CD14-positive monocyte (primary cell): ENCODE measurements around the gene DENR. TPM values are rescaled to one million over a fixed set of nuclear protein-coding genes. Genes with fewer than 3 reads are reported as not detected.
"Not testable (repeated sequence)": the region's sequence is repeated elsewhere in the genome, so short reads cannot be mapped to it uniquely, and the experiment has no call there.

Experiments
- DNase-seq, 3 donors: peaks; one replicate each; pipeline ENCODE4 v3.0.0-alpha.2; 2011 to 2022
- H2AFZ ChIP-seq: 2 replicates; pipeline ENCODE4 v1.6.0; 2012; ENCODE audit warnings: mild to moderate bottlenecking, low read depth, low read length, inconsistent platforms; ENCODE audit not compliant: insufficient read depth, poor library complexity, severe bottlenecking
- H3K27ac ChIP-seq, 2 donors: 1 replicate in 1 of 2; 2 replicates in 1 of 2; pipeline ENCODE4 v1.5.1; 2012 to 2013; ENCODE audit warnings: low read length in 2 of 2, control low read depth in 1 of 2, inconsistent platforms in 1 of 2, low read depth in 1 of 2, mild to moderate bottlenecking in 1 of 2
- H3K27me3 ChIP-seq, 2 donors: one replicate each; pipeline versions ENCODE4 v1.6.0 to v1.6.1; 2011 to 2013; ENCODE audit warnings: low read length in 2 of 2; ENCODE audit not compliant: control insufficient read depth in 2 of 2, insufficient read depth in 2 of 2
- H3K36me3 ChIP-seq, 2 donors: replicated peaks in 1 of 2; 1 replicate in 1 of 2; 2 replicates in 1 of 2; pipeline versions ENCODE4 v1.5.1 to v1.6.1; 2012 to 2013; ENCODE audit warnings: low read length in 2 of 2, control low read depth in 1 of 2, inconsistent platforms in 1 of 2, mild to moderate bottlenecking in 1 of 2; ENCODE audit not compliant: insufficient read depth in 2 of 2, control insufficient read depth in 1 of 2
- H3K4me1 ChIP-seq, 2 donors: 1 replicate in 1 of 2; 2 replicates in 1 of 2; pipeline versions ENCODE4 v1.5.1 to v1.6.1; 2012 to 2013; ENCODE audit warnings: low read length in 2 of 2, control low read depth in 1 of 2, inconsistent platforms in 1 of 2, mild to moderate bottlenecking in 1 of 2, moderate library complexity in 1 of 2; ENCODE audit not compliant: insufficient read depth in 2 of 2, control insufficient read depth in 1 of 2
- H3K4me2 ChIP-seq: replicated peaks from 2 replicates; pipeline ENCODE3; 2012; ENCODE audit warnings: low read length, moderate library complexity, mild to moderate bottlenecking; ENCODE audit not compliant: poor library complexity, severe bottlenecking; ENCODE audit errors: extremely low read depth
- H3K4me3 ChIP-seq, 3 experiments: fragments of 200-600 bp in 1 of 3; sonication (generic) in 1 of 3; replicated peaks in 1 of 3; 1 replicate in 2 of 3; 2 replicates in 1 of 3; pipeline ENCODE4 v1.5.1; 2011 to 2013; ENCODE audit warnings: low read length in 3 of 3, mild to moderate bottlenecking in 3 of 3, control low read depth in 2 of 3, low read depth in 2 of 3, inconsistent platforms in 1 of 3, moderate library complexity in 1 of 3
- H3K79me2 ChIP-seq: 2 replicates; pipeline ENCODE4 v1.6.0; 2012; ENCODE audit warnings: mild to moderate bottlenecking, control low read depth, inconsistent platforms, low read length, moderate library complexity; ENCODE audit not compliant: insufficient read depth
- H3K9ac ChIP-seq: 2 replicates; pipeline ENCODE4 v1.6.0; 2017; ENCODE audit warnings: low read length, mild to moderate bottlenecking; ENCODE audit not compliant: insufficient read depth, poor library complexity, severe bottlenecking
- H3K9me3 ChIP-seq, 2 donors: replicated peaks in 1 of 2; 1 replicate in 1 of 2; 2 replicates in 1 of 2; pipeline versions ENCODE4 v1.5.1 to v1.6.1; 2012 to 2013; ENCODE audit warnings: low read length in 2 of 2, control low read depth in 1 of 2; ENCODE audit not compliant: control insufficient read depth in 1 of 2, insufficient read depth in 1 of 2
- H4K20me1 ChIP-seq: 2 replicates; pipeline ENCODE4 v1.6.0; 2012; ENCODE audit warnings: mild to moderate bottlenecking, low read length, control low read depth, moderate library complexity; ENCODE audit not compliant: insufficient read depth
- H3K27ac Mint-ChIP-seq, 7 donors: one replicate each; pipeline ENCODE4 v1.8.0; 2020; ENCODE audit warnings: mild to moderate bottlenecking in 7 of 7, mixed read lengths in 7 of 7, moderate library complexity in 6 of 7, inconsistent platforms in 2 of 7
- H3K27me3 Mint-ChIP-seq, 3 donors: one replicate each; pipeline ENCODE4 v1.8.0; 2021 to 2022; ENCODE audit warnings: low read depth in 3 of 3, mild to moderate bottlenecking in 3 of 3, mixed read lengths in 3 of 3, moderate library complexity in 3 of 3, inconsistent platforms in 1 of 3
- H3K36me3 Mint-ChIP-seq, 2 donors: one replicate each; pipeline ENCODE4 v1.8.0; 2020; ENCODE audit warnings: mixed read lengths in 2 of 2, inconsistent platforms in 1 of 2, mild to moderate bottlenecking in 1 of 2
- H3K4me1 Mint-ChIP-seq: one replicate; pipeline ENCODE4 v1.8.0; 2020; ENCODE audit warnings: mild to moderate bottlenecking, mixed read lengths
- H3K4me3 Mint-ChIP-seq, 2 donors: one replicate each; pipeline ENCODE4 v1.8.0; 2020; ENCODE audit warnings: mild to moderate bottlenecking in 2 of 2, mixed read lengths in 2 of 2, moderate library complexity in 1 of 2
- H3K9me3 Mint-ChIP-seq, 7 donors: one replicate each; pipeline ENCODE4 v1.8.0; 2020 to 2022; ENCODE audit warnings: mixed read lengths in 7 of 7, mild to moderate bottlenecking in 6 of 7, moderate library complexity in 6 of 7, inconsistent platforms in 2 of 7
- whole genome bisulfite sequencing: methylation state at CpG from one replicate; pipeline ENCODE4 v1.1.5; 2013; ENCODE audit warnings: missing lambda C conversion rate; ENCODE audit not compliant: insufficient coverage; 5-methylcytosine and 5-hydroxymethylcytosine counted together
- intact Hi-C, 2 donors: fragments of 100-400 bp; cut with micrococcal nuclease; formaldehyde crosslinking; loops; one replicate each; pipeline versions ENCODE4 v1.15.0 to v1.15.1; 2023
- polyA plus RNA-seq, 3 donors: library from polyadenylated mRNA; depleted of rRNA in 1 of 3; unstranded in 2 of 3; stranded (reverse) in 1 of 3; fragments of 300-500 nt in 2 of 3; fragments of >200 nt in 1 of 3; fragmentation: Illumina TruSeq in 2 of 3; gene quantifications; 1 replicate in 2 of 3; 2 replicates in 1 of 3; pipeline ENCODE4 v1.2.3, GENCODE V29; 2012 to 2021

Gene DENR
- polyA plus RNA-seq, 3 donors, result 11.2 to 34.1 (median 32.5) TPM

DNA sequence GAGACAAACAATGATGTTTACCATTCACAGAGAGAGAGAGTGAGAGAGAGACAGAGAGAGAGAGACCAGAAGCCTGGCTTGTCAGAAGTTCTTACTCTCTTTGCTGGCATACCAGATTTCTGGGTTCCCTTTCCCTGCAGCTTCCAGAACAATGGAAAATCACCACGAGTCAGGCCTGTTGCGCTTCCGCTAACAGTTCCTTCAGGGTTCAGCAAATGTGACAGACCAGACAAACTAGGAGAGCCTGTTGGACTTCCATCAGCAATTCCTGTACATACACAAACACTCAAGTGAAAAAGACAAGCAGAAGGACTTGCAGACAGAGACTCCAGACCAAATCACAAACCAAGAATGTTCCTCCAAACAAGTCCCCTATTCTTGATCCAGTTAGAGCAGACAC, 43.3 kb upstream of the DENR start:
- H3K9me3 Mint-ChIP-seq, H3K4me3 Mint-ChIP-seq, H3K27ac ChIP-seq, intact Hi-C loops, H3K9ac ChIP-seq, H3K79me2 ChIP-seq, H4K20me1 ChIP-seq, H3K27me3 ChIP-seq, H3K27me3 Mint-ChIP-seq, H2AFZ ChIP-seq, H3K9me3 ChIP-seq, H3K36me3 Mint-ChIP-seq, H3K4me2 ChIP-seq, H3K27ac Mint-ChIP-seq, DNase-seq, H3K36me3 ChIP-seq, H3K4me3 ChIP-seq: not testable (repeated sequence)
- peaks cover 20% of the 10 kb centered on the region for H3K4me1 Mint-ChIP-seq
- H3K4me1 ChIP-seq, result peaks cover 15 to 19% of the 10 kb centered on the region in 2 donors
- no CpG with 5 or more reads among the region's 3 CpGs for WGBS

DNA sequence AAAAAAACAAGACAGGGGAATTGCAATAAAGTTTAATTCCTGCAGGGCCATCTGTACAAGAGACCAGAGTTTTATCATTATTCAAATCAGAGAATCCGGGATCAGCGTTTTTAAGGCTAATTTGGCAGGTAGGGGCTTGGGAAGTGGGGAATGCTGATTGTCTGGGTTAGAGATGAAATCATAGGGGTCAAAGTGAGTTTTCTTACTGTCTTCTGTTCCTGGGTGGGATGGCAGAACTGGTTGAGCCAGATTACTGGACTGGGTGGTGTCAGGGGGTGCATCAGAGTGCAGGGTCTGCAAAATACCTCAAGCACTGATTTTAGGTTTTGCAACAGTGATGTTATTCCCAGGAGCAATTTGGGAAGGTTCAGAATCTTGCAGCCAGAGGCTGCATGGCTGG, 42.3 kb upstream of the DENR start:
- H3K36me3 ChIP-seq, H3K9ac ChIP-seq, H2AFZ ChIP-seq, H3K4me3 ChIP-seq, H3K9me3 ChIP-seq, H3K4me2 ChIP-seq, intact Hi-C loops, H3K27me3 Mint-ChIP-seq, H3K27ac ChIP-seq, H3K4me3 Mint-ChIP-seq, DNase-seq, H3K79me2 ChIP-seq, H3K9me3 Mint-ChIP-seq, H3K27me3 ChIP-seq, H3K36me3 Mint-ChIP-seq, H3K27ac Mint-ChIP-seq, H4K20me1 ChIP-seq: not testable (repeated sequence)
- peaks cover 29% of the 10 kb centered on the region for H3K4me1 Mint-ChIP-seq
- 100% methylated on average over 2 of the region's 2 CpGs for WGBS
- H3K4me1 ChIP-seq, result peaks cover 25% of the 10 kb centered on the region in 2 donors

DNA sequence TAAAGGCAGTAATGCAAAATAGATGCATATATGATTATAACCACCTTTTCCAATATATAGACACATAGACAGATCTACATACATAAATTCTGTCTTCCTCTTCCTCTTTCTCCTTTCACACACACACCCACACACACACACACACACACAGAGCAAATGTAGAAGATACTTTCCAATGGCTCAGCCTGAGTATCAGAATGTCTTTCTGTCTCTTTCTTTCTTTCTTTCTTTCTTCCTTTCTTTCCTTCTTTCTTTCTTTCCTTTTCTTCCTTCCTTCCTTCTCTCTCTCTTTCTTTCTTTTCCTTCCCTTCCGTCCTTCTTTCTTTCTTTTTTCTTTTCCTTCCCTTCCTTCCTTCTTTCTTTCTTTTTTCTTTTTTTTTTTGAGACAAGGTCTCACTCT, 41.4 kb upstream of the DENR start:
- H3K27me3 Mint-ChIP-seq, H3K36me3 ChIP-seq, H2AFZ ChIP-seq, intact Hi-C loops, H3K36me3 Mint-ChIP-seq, H3K9me3 ChIP-seq, H3K27ac ChIP-seq, H3K9me3 Mint-ChIP-seq, H3K4me2 ChIP-seq, H4K20me1 ChIP-seq, H3K9ac ChIP-seq, H3K27me3 ChIP-seq, H3K79me2 ChIP-seq: not testable (repeated sequence)
- peaks cover 36% of the 10 kb centered on the region for H3K4me1 Mint-ChIP-seq
- H3K27ac Mint-ChIP-seq, result peak overlapping the region in 5 of 7 donors; percentile 8 to 85 (median 64)
- H3K4me3 Mint-ChIP-seq, result peak overlapping the region; percentile 46 to 61
- 17% methylated on average over 1 of the region's 1 CpG for WGBS
- peak overlapping the region in 1 of 3 experiments; percentile 8 for H3K4me3 ChIP-seq
- peaks cover 31 to 34% of the 10 kb centered on the region in 2 donors for H3K4me1 ChIP-seq
- DNase-seq, result peak; percentile 48 to 55 (median 50)

DNA sequence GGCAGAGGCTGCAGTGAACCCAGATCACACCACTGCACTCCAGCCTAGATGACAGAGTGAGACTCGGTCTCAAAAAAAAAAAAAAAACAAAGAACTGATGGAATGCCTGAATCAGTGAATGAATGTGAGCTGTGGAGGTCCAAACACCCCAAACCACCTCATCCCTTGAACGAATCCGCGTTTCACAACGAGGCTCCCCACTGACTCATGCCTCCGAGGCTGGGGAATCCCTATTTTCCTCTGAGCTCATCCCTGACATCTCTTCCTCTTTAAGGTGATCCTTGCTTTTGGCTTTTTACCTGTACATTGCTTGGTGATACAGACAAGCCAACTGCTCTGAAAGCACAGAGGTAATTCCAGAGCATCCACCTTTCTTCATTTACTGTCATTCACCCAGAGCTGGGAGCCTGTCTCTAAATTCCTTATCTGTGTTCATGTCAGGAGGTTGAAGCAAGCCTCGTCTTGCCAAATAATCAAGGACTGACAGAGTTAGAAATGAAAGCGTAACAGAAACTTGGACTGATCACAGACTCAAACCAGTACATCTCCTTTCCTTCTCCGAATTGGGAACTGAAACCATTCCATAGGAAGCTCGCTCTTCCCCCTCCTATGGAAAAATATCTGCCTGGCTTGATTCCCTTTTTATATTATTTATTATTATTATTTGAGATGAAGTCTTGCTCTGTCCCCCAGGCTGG, 39.0 kb upstream of the DENR start:
- H3K9me3 ChIP-seq, H3K4me3 ChIP-seq, H3K36me3 ChIP-seq, H3K27me3 ChIP-seq, H4K20me1 ChIP-seq, H3K9ac ChIP-seq, intact Hi-C loops, H3K27me3 Mint-ChIP-seq, H2AFZ ChIP-seq, H3K4me2 ChIP-seq, H3K79me2 ChIP-seq, H3K36me3 Mint-ChIP-seq, DNase-seq, H3K9me3 Mint-ChIP-seq: not testable (repeated sequence)
- H3K27ac Mint-ChIP-seq, result peak overlapping the region in 4 of 7 donors; percentile 70 to 87 (median 84)
- peak overlapping the region in 1 of 2 donors; percentile 74 for H3K4me3 Mint-ChIP-seq
- Histone ChIP-seq H3K4me1 (peaks cover 42 to 47% of the 10 kb centered on the region in 2 donors), H3K27ac (peak overlapping the region in 1 of 2 donors; percentile 58)
- peaks cover 46% of the 10 kb centered on the region for H3K4me1 Mint-ChIP-seq
- no CpG with 5 or more reads among the region's 10 CpGs for WGBS
